Right atrium auricular region (tissue), 2 donors: ENCODE data around the gene CALN1. TPM values are rescaled to one million over a fixed set of nuclear protein-coding genes. Genes with fewer than 3 reads are reported as not detected.

ENCODE experiments used
- DNase-seq: peaks from one replicate; pipeline ENCODE4 v3.0.0-alpha.2; 2019; ENCODE audit warnings: low spot score
- H3K27ac ChIP-seq, 2 donors: fragments of 200-600 bp; sonication (generic); 1 replicate in 1 of 2; 2 replicates in 1 of 2; pipeline ENCODE4 v1.5.1; 2016 to 2019
- H3K27me3 ChIP-seq, 2 donors: fragments of 200-600 bp; sonication (generic); one replicate each; pipeline versions ENCODE4 v1.5.1 to v1.6.0; 2017 to 2019
- H3K36me3 ChIP-seq: fragments of 200-600 bp; sonication (generic); one replicate; pipeline ENCODE4 v1.5.1; 2016
- H3K4me1 ChIP-seq, 2 donors: fragments of 200-600 bp; sonication (generic); one replicate each; pipeline versions ENCODE4 v1.5.1 to v1.6.0; 2017 to 2019
- H3K4me3 ChIP-seq, 2 donors: fragments of 200-600 bp; sonication (generic); 1 replicate in 1 of 2; 2 replicates in 1 of 2; pipeline ENCODE4 v1.5.1; 2017 to 2019; ENCODE audit warnings: mild to moderate bottlenecking in 1 of 2, moderate library complexity in 1 of 2
- H3K9me3 ChIP-seq, 2 donors: fragments of 200-600 bp; sonication (generic); one replicate each; pipeline ENCODE4 v1.5.1; 2019
- total RNA-seq, 2 donors: library from RNA; depleted of rRNA; stranded (reverse); fragments of >200 nt; gene quantifications; one replicate each; pipeline ENCODE4 v1.1.0, GENCODE V29; 2016
- TF ChIP-seq, protein P1 (sequence below), 2 donors: fragments of 200-600 bp; sonication (generic); IDR thresholded peaks; one replicate each; pipeline ENCODE4 v1.5.1; 2019; ENCODE audit warnings: antibody characterized with exemption in 2 of 2

Gene CALN1
- total RNA-seq, 2 donors from 2014 or later: not detected

DNA sequence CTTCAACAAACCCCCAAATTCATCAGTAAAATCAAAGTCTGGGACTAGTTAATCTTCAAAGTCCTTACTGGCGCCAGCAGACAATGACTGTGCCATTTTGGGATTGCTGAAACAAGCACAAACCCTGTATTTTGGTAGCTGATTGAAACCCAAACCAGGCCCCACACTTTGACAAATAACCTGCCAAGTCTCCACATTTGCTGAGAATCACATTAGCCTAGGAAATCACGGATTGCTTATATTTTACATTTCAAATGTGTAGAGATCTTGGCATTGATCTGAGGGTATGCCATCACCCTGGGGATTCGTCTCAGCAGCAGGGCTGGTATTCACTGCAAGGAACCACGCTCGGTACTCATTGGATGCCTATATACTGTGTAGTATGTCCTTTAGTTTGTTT lies 501.1 kb downstream of the CALN1 start:
- DNase-seq: no peak

DNA sequence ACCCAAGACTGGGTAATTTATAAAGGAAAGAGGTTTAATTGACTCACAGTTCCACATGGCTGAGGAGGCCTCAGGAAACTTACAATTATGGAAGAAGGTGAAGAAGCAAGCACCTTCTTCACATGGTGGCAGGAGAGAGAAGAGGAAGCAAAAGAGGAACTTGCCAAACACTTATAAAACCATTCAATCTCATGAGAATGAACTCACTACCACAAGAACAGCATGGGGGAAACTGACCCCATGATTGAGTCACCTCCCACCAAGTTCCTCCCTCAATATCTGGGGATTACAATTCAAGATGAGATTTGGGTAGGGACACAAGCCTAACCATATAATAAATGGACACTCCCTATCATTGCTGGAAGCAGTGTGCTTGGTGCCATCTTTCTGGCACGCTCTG lies 506.3 kb downstream of the CALN1 start:
- no peaks in the 10 kb centered on the region for H3K4me1 ChIP-seq
- H3K36me3 ChIP-seq: no peaks in the 10 kb centered on the region
- no peak for DNase-seq
- H3K27me3 ChIP-seq: no peaks in the 10 kb centered on the region
- TF ChIP-seq, protein P1, sequence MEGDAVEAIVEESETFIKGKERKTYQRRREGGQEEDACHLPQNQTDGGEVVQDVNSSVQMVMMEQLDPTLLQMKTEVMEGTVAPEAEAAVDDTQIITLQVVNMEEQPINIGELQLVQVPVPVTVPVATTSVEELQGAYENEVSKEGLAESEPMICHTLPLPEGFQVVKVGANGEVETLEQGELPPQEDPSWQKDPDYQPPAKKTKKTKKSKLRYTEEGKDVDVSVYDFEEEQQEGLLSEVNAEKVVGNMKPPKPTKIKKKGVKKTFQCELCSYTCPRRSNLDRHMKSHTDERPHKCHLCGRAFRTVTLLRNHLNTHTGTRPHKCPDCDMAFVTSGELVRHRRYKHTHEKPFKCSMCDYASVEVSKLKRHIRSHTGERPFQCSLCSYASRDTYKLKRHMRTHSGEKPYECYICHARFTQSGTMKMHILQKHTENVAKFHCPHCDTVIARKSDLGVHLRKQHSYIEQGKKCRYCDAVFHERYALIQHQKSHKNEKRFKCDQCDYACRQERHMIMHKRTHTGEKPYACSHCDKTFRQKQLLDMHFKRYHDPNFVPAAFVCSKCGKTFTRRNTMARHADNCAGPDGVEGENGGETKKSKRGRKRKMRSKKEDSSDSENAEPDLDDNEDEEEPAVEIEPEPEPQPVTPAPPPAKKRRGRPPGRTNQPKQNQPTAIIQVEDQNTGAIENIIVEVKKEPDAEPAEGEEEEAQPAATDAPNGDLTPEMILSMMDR (IDR thresholded peaks at IDR 0.05): no peak
- H3K9me3 ChIP-seq: no peaks in the 10 kb centered on the region
- no peak overlapping the region for H3K4me3 ChIP-seq
- no peak overlapping the region for H3K27ac ChIP-seq

More for the DNA sequence above, 501.1 kb downstream of the CALN1 start:
- Histone ChIP-seq H3K27me3 (no peaks in the 10 kb centered on the region), H3K9me3 (peaks cover 0 to 4% of the 10 kb centered on the region in 2 donors), H3K4me1 (no peaks in the 10 kb centered on the region), H3K36me3 (no peaks in the 10 kb centered on the region), H3K27ac (no peak overlapping the region), H3K4me3 (no peak overlapping the region)
- TF ChIP-seq, protein P1 (IDR thresholded peaks at IDR 0.05): no peak

DNA sequence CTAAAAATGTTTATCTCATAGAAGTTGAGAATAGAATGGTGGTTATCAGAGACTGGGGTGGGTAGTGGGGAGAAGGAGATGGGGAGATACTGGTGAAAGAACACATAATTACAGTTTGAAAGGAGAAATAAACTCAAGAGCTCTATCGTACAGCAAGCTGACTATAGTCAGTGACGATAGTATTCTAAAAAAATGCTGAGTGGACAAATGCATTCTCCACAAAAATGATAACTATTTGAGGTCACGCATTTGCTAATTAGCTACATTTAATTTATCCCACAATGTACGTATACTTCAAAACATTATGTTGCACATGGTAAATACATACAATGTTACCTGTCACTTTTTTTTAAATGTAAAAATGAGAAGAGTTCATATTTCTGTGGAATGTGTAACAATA lies 507.7 kb downstream of the CALN1 start:
- H3K4me3 ChIP-seq: no peak overlapping the region
- no peaks in the 10 kb centered on the region for H3K4me1 ChIP-seq
- no peak overlapping the region for H3K27ac ChIP-seq
- H3K27me3 ChIP-seq: no peaks in the 10 kb centered on the region
- no peak for DNase-seq
- H3K36me3 ChIP-seq: no peaks in the 10 kb centered on the region
- TF ChIP-seq, protein P1 (IDR thresholded peaks at IDR 0.05): no peak
- H3K9me3 ChIP-seq: no peaks in the 10 kb centered on the region

DNA sequence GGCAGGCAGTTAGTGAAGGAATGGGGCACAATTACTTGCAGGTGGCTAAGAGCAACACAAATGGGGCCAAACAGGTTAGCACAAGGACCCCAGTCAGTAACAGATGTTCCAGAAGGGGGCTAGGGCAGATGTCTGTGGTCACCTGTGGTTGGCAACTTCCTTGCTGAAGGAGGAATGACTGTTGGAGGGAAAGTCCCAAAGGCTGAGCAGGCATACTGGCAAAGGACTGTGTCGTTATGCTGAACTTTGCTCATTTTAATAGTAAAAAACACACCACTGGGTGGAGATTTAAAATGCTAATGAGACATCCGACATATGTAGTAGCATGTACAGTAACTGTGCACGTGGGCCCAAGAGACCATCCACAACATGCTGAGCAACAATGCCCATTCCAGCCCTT lies 511.6 kb downstream of the CALN1 start:
- TF ChIP-seq, protein P1 (IDR thresholded peaks at IDR 0.05): no peak
- Histone ChIP-seq H3K27ac (no peak overlapping the region), H3K27me3 (no peaks in the 10 kb centered on the region), H3K9me3 (no peaks in the 10 kb centered on the region), H3K4me1 (no peaks in the 10 kb centered on the region), H3K36me3 (no peaks in the 10 kb centered on the region), H3K4me3 (no peak overlapping the region)
- no peak for DNase-seq

DNA sequence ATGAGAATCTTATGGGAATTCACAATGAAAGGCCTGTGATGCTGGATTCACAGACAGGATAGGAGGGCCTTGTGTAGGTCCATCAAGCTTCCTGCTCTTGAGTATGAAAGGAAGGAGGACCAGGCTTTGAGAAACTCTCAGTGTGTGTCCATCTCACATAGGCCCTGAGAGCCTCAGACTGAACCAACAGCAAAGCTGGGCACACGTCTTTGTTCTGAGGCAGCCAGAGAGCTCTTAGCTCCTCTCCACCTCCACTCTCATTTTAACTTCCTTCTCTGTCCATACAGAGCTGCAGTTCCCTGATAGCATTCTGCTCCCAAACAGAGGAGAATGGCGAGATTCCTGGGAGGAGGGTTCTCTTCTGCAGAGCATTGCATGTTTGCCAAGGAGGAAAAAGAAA lies 515.6 kb downstream of the CALN1 start:
- Histone ChIP-seq H3K36me3 (no peaks in the 10 kb centered on the region), H3K27me3 (no peaks in the 10 kb centered on the region), H3K27ac (no peak overlapping the region), H3K4me3 (no peak overlapping the region), H3K4me1 (no peaks in the 10 kb centered on the region), H3K9me3 (no peaks in the 10 kb centered on the region)
- no peak for DNase-seq
- TF ChIP-seq, protein P1 (IDR thresholded peaks at IDR 0.05): no peak

DNA sequence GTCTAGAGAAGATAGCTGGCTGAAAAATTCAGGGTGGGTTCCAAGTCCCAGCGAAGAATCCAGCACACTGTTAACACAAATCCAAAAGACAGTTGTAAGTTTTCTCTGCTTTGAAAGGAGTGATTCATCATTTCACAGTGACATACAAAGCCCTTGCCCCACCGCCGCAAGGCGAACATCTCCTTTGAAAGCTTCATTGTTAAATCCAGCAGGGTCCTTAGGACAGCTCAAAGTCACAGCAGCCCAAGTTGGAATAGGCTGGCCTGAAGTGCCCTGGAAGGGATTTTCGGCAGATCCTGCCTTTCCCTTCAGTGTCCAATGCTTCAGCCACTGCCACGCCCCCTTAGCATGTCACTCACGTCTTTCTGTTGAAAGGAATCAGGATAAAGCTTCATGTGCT lies 526.1 kb downstream of the CALN1 start:
- Histone ChIP-seq H3K9me3 (peaks cover 0 to 11% of the 10 kb centered on the region in 2 donors), H3K27me3 (no peaks in the 10 kb centered on the region), H3K27ac (no peak overlapping the region), H3K4me1 (no peaks in the 10 kb centered on the region), H3K4me3 (no peak overlapping the region), H3K36me3 (no peaks in the 10 kb centered on the region)
- DNase-seq: no peak
- TF ChIP-seq, protein P1 (IDR thresholded peaks at IDR 0.05): no peak
